ENCODE measurements around the gene SNAP23. TPM values are rescaled to one million over a fixed set of nuclear protein-coding genes. Genes with fewer than 3 reads are reported as not detected.
A peak's percentile ranks its signal among the peaks of the same experiment; 100 is the strongest.

Gene SNAP23
- total and polyA plus RNA-seq, 2 experiments from 2014 or later: 58.8 to 88.1 TPM

DNA sequence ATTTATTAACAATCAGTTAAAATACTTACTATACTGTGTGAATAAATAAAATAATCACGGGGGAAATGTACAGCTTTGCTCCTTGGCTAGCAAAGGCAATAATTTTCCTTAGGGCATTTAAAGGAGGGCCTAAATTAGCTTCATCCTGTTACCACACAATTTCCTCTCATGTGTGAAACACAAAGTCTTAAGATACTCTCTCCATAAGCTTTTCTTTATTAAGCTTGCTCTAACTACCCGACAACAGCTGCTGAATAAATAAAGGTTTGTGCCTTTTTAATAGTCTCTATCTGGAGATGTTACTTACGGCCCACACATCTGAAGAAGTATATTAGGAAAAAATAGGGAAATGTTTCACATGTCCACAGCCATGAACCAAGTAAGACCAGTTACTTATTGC is 34.2 kb upstream of the SNAP23 start:
- no peak for TF ChIP-seq STAT1 (IDR thresholded peaks at IDR 0.05; ENCODE audit: unreplicated experiment)
- TF ChIP-seq, protein P1, sequence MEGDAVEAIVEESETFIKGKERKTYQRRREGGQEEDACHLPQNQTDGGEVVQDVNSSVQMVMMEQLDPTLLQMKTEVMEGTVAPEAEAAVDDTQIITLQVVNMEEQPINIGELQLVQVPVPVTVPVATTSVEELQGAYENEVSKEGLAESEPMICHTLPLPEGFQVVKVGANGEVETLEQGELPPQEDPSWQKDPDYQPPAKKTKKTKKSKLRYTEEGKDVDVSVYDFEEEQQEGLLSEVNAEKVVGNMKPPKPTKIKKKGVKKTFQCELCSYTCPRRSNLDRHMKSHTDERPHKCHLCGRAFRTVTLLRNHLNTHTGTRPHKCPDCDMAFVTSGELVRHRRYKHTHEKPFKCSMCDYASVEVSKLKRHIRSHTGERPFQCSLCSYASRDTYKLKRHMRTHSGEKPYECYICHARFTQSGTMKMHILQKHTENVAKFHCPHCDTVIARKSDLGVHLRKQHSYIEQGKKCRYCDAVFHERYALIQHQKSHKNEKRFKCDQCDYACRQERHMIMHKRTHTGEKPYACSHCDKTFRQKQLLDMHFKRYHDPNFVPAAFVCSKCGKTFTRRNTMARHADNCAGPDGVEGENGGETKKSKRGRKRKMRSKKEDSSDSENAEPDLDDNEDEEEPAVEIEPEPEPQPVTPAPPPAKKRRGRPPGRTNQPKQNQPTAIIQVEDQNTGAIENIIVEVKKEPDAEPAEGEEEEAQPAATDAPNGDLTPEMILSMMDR (conservative IDR thresholded peaks at IDR 0.05; ENCODE audit: low read depth in 2 of 2): no peak
- TF ChIP-seq, protein P2, sequence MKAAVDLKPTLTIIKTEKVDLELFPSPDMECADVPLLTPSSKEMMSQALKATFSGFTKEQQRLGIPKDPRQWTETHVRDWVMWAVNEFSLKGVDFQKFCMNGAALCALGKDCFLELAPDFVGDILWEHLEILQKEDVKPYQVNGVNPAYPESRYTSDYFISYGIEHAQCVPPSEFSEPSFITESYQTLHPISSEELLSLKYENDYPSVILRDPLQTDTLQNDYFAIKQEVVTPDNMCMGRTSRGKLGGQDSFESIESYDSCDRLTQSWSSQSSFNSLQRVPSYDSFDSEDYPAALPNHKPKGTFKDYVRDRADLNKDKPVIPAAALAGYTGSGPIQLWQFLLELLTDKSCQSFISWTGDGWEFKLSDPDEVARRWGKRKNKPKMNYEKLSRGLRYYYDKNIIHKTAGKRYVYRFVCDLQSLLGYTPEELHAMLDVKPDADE (IDR thresholded peaks at IDR 0.05): no peak
- TF ChIP-seq, protein P3, sequence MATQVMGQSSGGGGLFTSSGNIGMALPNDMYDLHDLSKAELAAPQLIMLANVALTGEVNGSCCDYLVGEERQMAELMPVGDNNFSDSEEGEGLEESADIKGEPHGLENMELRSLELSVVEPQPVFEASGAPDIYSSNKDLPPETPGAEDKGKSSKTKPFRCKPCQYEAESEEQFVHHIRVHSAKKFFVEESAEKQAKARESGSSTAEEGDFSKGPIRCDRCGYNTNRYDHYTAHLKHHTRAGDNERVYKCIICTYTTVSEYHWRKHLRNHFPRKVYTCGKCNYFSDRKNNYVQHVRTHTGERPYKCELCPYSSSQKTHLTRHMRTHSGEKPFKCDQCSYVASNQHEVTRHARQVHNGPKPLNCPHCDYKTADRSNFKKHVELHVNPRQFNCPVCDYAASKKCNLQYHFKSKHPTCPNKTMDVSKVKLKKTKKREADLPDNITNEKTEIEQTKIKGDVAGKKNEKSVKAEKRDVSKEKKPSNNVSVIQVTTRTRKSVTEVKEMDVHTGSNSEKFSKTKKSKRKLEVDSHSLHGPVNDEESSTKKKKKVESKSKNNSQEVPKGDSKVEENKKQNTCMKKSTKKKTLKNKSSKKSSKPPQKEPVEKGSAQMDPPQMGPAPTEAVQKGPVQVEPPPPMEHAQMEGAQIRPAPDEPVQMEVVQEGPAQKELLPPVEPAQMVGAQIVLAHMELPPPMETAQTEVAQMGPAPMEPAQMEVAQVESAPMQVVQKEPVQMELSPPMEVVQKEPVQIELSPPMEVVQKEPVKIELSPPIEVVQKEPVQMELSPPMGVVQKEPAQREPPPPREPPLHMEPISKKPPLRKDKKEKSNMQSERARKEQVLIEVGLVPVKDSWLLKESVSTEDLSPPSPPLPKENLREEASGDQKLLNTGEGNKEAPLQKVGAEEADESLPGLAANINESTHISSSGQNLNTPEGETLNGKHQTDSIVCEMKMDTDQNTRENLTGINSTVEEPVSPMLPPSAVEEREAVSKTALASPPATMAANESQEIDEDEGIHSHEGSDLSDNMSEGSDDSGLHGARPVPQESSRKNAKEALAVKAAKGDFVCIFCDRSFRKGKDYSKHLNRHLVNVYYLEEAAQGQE (IDR thresholded peaks at IDR 0.05; ENCODE audit: unreplicated experiment): no peak
- no peak for TF ChIP-seq POLR2AphosphoS5 (IDR thresholded peaks at IDR 0.05; ENCODE audit: low read depth)
- TF ChIP-seq, protein P4, sequence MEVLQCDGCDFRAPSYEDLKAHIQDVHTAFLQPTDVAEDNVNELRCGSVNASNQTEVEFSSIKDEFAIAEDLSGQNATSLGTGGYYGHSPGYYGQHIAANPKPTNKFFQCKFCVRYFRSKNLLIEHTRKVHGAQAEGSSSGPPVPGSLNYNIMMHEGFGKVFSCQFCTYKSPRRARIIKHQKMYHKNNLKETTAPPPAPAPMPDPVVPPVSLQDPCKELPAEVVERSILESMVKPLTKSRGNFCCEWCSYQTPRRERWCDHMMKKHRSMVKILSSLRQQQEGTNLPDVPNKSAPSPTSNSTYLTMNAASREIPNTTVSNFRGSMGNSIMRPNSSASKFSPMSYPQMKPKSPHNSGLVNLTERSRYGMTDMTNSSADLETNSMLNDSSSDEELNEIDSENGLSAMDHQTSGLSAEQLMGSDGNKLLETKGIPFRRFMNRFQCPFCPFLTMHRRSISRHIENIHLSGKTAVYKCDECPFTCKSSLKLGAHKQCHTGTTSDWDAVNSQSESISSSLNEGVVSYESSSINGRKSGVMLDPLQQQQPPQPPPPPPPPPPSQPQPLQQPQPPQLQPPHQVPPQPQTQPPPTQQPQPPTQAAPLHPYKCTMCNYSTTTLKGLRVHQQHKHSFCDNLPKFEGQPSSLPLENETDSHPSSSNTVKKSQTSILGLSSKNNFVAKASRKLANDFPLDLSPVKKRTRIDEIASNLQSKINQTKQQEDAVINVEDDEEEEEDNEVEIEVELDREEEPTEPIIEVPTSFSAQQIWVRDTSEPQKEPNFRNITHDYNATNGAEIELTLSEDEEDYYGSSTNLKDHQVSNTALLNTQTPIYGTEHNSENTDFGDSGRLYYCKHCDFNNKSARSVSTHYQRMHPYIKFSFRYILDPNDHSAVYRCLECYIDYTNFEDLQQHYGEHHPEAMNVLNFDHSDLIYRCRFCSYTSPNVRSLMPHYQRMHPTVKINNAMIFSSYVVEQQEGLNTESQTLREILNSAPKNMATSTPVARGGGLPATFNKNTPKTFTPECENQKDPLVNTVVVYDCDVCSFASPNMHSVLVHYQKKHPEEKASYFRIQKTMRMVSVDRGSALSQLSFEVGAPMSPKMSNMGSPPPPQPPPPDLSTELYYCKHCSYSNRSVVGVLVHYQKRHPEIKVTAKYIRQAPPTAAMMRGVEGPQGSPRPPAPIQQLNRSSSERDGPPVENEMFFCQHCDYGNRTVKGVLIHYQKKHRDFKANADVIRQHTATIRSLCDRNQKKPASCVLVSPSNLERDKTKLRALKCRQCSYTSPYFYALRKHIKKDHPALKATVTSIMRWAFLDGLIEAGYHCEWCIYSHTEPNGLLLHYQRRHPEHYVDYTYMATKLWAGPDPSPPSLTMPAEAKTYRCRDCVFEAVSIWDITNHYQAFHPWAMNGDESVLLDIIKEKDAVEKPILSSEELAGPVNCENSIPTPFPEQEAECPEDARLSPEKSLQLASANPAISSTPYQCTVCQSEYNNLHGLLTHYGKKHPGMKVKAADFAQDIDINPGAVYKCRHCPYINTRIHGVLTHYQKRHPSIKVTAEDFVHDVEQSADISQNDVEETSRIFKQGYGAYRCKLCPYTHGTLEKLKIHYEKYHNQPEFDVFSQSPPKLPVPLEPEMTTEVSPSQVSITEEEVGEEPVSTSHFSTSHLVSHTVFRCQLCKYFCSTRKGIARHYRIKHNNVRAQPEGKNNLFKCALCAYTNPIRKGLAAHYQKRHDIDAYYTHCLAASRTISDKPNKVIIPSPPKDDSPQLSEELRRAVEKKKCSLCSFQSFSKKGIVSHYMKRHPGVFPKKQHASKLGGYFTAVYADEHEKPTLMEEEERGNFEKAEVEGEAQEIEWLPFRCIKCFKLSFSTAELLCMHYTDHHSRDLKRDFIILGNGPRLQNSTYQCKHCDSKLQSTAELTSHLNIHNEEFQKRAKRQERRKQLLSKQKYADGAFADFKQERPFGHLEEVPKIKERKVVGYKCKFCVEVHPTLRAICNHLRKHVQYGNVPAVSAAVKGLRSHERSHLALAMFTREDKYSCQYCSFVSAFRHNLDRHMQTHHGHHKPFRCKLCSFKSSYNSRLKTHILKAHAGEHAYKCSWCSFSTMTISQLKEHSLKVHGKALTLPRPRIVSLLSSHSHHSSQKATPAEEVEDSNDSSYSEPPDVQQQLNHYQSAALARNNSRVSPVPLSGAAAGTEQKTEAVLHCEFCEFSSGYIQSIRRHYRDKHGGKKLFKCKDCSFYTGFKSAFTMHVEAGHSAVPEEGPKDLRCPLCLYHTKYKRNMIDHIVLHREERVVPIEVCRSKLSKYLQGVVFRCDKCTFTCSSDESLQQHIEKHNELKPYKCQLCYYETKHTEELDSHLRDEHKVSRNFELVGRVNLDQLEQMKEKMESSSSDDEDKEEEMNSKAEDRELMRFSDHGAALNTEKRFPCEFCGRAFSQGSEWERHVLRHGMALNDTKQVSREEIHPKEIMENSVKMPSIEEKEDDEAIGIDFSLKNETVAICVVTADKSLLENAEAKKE (CRISPR knock-in tag; IDR thresholded peaks at IDR 0.05): no peak
- Histone ChIP-seq H3K4me1 (ENCODE audit: insufficient read depth) (peaks cover 15% of the 10 kb centered on the region), H3K27me3 (ENCODE audit: insufficient read depth) (no peaks in the 10 kb centered on the region), H4K20me1 (replicated peaks; ENCODE audit: insufficient read depth) (no peaks in the 10 kb centered on the region; the same call in 1 of the 2 replicates), H3K4me3 (no peak overlapping the region), H3K4me2 (no peak overlapping the region), H3F3A (replicated peaks; ENCODE audit: low read depth) (no peaks in the 10 kb centered on the region), H3K9me2 (ENCODE audit: insufficient read depth) (no peaks in the 10 kb centered on the region), H3K27ac (ENCODE audit: low read depth) (no peak overlapping the region), H3K36me3 (ENCODE audit: insufficient read depth) (no peaks in the 10 kb centered on the region), H2AFZ (no peak overlapping the region), H3K79me2 (replicated peaks; ENCODE audit: insufficient read depth) (no peaks in the 10 kb centered on the region; the same call in 1 of the 2 replicates)
- H3K4me1 Mint-ChIP-seq: peaks cover 16% of the 10 kb centered on the region
- H3K36me3 Mint-ChIP-seq (ENCODE audit: low read depth): peaks cover 5% of the 10 kb centered on the region; the same call in 1 of the 3 replicates
- H3K4me3 Mint-ChIP-seq: no peak overlapping the region
- H3K27me3 Mint-ChIP-seq (ENCODE audit: insufficient read depth, low read depth, poor library complexity): no peaks in the 10 kb centered on the region
- H3K9me3 Mint-ChIP-seq: no peaks in the 10 kb centered on the region
- no peak for DNase-seq (ENCODE audit: low spot score)
- 0 out of 2 replicates have a peak overlapping the region, but pooled peaks have one; percentile 12 for H3K27ac Mint-ChIP-seq
- no peak for ATAC-seq

Measured in GM23338 (cell line).